Measurements from ENCODE around the gene IQCN.

Gene IQCN, protein sequence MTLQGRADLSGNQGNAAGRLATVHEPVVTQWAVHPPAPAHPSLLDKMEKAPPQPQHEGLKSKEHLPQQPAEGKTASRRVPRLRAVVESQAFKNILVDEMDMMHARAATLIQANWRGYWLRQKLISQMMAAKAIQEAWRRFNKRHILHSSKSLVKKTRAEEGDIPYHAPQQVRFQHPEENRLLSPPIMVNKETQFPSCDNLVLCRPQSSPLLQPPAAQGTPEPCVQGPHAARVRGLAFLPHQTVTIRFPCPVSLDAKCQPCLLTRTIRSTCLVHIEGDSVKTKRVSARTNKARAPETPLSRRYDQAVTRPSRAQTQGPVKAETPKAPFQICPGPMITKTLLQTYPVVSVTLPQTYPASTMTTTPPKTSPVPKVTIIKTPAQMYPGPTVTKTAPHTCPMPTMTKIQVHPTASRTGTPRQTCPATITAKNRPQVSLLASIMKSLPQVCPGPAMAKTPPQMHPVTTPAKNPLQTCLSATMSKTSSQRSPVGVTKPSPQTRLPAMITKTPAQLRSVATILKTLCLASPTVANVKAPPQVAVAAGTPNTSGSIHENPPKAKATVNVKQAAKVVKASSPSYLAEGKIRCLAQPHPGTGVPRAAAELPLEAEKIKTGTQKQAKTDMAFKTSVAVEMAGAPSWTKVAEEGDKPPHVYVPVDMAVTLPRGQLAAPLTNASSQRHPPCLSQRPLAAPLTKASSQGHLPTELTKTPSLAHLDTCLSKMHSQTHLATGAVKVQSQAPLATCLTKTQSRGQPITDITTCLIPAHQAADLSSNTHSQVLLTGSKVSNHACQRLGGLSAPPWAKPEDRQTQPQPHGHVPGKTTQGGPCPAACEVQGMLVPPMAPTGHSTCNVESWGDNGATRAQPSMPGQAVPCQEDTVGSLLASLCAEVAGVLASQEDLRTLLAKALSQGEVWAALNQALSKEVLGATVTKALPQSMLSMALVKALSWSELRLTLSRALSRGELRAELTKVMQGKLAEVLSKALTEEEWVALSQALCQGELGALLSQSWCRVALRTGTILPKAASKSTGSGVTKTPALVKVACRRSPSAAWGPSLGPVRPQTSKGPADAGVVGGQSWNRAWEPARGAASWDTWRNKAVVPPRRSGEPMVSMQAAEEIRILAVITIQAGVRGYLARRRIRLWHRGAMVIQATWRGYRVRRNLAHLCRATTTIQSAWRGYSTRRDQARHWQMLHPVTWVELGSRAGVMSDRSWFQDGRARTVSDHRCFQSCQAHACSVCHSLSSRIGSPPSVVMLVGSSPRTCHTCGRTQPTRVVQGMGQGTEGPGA (N-terminal part only)

DNA sequence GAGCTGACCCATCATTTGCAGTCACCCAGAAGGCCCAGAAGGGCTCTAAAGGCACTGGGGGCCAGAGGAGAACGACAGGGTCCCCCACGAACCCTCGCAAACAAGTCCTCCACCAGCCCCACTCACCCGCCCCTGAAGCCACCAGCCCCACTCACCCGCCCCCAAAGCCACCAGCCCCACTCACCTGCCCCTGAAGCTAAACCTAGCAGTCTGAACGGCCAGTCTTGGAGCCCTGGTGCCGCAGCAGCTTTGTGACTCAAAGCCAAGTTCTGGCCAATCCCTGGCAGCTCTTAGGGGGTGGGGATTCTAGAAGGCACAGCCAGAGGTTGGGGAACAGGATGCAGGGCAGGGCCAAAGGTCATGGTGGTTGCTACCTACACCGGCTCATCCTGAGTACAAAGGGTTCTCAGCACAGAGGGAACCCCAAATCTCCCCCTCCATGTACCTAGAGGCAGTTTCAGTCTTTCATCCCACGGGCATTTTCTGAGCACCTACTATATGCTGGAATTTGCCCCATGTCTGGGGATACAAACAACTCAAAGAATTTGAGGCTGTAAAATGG is at the start of gene IQCN:
Gene IQCN, minus strand, starts transcription at position 234 of the 562 bp plus-strand sequence. CDS start 4,974 bp downstream, outside the sequence.
- CTCF ChIA-PET = interaction anchor here (1.5 to 9.5 kb wide), 2 partner anchors 43 to 54 kb away, joined by 7 to 236 read pairs; partner anchors contain the start of gene LSM4
- Mint-ChIP-seq H3K27ac (no peak within 1 kb of the TSS), H3K4me3 (no peak within 1 kb of the TSS), H3K9me3 (no peaks in the 10 kb centered on the region), H3K4me1 (peaks cover 36% of the 10 kb centered on the region), H3K27me3 (peaks cover 1% of the 10 kb centered on the region), H3K36me3 (peaks cover 44% of the 10 kb centered on the region)
- DNase-seq = peak; percentile 53

DNA sequence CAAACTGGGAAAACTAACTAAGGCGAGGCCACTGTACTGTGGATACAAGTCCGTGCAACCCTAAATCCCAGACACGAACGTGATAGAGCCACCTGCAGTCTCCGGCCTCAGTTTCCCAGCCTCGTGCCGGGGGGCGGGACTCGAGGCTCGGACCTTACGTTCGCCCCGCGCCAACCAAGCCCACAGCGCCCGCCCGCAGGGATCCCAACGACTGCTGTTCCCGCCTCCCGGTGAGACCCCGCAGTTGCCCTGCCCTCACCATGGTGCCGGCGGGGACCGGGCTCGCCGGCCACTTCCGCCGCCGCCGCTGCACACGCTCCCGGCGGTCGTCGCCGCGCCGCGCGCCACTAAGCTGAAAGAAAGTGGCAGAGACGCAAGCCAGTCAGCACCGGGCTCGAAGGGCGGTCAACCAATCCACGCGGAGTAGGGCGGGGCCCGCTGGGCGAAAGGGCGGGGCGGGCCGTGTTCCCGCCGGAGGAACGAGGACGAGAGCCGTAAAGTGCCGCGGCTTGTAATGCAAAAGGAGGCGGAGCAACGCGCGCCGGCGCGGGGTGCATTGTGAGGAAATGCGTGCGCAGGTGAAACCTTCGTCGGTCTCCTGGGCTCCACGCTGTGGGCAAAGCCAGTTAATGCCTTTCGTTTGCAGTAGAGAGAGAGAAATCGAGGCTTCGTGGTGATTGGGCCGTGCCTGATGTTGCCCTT is 48.7 kb upstream of the IQCN start, which contains the start of gene LSM4:
Gene LSM4, minus strand, starts transcription at position 318 of the 702 bp plus-strand sequence. Its CDS starts 56 bp downstream, at position 262.
- CTCF ChIA-PET = interaction anchor here (0.8 to 11.4 kb wide), 8 partner anchors 16 to 282 kb away, joined by 3 to 236 read pairs (median 4); partner anchors contain the start of genes IQCN and JUND
- Mint-ChIP-seq H3K27ac (peak within 1 kb of the TSS; percentile 96), H3K4me3 (peak within 1 kb of the TSS; percentile 89), H3K36me3 (peaks cover 28% of the 10 kb centered on the region), H3K4me1 (peaks cover 54% of the 10 kb centered on the region), H3K27me3 (no peaks in the 10 kb centered on the region), H3K9me3 (no peaks in the 10 kb centered on the region)
- DNase-seq = peak; percentile 100

DNA sequence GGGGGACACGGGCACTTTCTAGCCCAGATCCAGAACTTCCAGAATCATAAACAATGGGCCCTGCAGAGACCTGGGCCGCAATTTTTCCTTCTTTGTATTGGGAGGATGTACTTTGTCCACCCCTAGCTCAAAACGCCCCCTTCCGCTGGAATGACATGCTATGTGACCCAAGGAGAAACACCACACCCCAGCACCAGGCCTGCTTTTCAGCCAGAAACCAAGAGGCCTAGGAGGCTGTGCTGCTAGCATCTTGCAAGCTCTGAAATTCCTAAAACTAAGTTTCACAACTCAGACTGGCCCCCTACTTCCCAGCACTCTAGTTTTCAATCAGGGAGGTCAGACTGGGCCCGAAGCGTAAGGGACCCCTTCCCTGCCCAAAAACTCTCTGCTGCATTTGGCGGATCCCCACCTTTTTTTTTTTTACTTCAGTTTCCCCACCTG is 48.1 kb upstream of the IQCN start:
- no peaks in the 10 kb centered on the region for H3K9me3 Mint-ChIP-seq
- peaks cover 29% of the 10 kb centered on the region for H3K36me3 Mint-ChIP-seq
- H3K27me3 Mint-ChIP-seq = no peaks in the 10 kb centered on the region
- peak overlapping the region; percentile 96 for H3K27ac Mint-ChIP-seq
- peak overlapping the region; percentile 89 for H3K4me3 Mint-ChIP-seq
- peaks cover 60% of the 10 kb centered on the region for H3K4me1 Mint-ChIP-seq
- peak; percentile 70 for DNase-seq
- CTCF ChIA-PET = interaction anchor here (0.8 to 11.4 kb wide), 9 partner anchors 10 to 282 kb away, joined by 3 to 236 read pairs (median 4); partner anchors contain the start of genes IQCN and JUND

DNA sequence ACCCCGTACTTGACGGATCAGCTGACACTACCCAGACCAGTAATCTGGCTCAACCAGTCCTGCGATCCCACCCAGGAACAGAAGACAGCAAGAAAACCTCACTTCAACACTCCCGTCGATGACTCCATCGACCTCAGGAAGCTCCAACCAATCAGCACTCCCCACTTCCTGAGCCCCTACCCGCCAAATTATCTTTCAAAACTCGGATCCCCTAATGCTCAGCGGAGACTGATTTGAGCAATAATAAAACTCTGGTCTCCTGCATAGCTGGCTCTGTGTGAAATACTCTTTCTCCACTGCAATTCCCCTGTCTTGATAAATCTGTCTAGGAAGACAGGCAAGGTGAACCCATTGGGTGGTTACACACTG is 47.5 kb upstream of the IQCN start:
- peak overlapping the region; percentile 96 for H3K27ac Mint-ChIP-seq
- no peaks in the 10 kb centered on the region for H3K9me3 Mint-ChIP-seq
- DNase-seq = peak; percentile 63
- CTCF ChIA-PET = interaction anchor here (0.8 to 11.4 kb wide), 9 partner anchors 9 to 89 kb away, joined by 3 to 236 read pairs (median 4); partner anchors contain the start of genes IQCN and JUND
- H3K4me3 Mint-ChIP-seq = peak overlapping the region; percentile 89
- H3K4me1 Mint-ChIP-seq = peaks cover 61% of the 10 kb centered on the region
- H3K36me3 Mint-ChIP-seq = peaks cover 29% of the 10 kb centered on the region
- no peaks in the 10 kb centered on the region for H3K27me3 Mint-ChIP-seq

DNA sequence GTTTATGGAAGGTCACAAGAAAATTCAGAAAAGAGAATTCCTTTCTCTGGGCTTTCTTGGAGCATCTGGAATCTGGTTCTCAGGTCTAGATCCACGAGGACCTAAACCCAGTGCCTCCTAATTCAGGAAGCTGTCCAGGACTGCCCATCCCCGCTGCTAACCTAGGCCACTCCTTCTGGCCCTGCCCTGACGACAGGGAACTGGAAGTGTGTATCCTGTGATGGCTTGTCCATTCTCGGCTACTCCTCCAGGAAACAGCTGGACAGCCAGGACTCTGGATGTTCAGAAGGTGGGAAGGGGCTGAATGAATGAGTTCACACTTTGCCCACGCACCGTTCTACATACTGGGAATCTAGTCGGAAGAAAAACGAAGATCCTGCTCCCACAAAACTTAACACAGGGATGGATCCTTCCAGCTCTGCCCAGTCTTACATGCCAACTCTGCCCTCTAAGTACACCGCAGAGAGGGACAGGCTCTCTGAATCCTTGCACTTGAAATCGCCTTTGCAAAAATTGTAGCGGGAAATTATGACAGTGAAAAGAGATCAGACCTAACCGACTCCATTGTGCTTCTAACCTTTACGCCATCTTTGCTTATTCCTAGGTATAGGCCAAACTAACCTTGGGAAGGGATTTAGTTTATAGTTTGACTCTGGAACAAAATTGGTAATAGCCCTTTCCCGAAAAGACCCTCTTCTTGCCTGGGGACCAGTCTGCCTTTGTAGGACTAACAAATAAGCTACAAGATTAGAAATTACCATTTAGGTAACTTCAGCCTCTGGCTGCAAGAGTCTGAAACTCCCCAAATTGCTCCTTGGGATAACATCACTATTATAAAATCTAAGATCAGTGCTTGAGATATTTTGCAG is 46.8 kb upstream of the IQCN start:
- Mint-ChIP-seq H3K36me3 (peaks cover 29% of the 10 kb centered on the region), H3K27ac (peak overlapping the region; percentile 96), H3K9me3 (no peaks in the 10 kb centered on the region), H3K4me3 (peak overlapping the region; percentile 89), H3K27me3 (no peaks in the 10 kb centered on the region), H3K4me1 (peaks cover 64% of the 10 kb centered on the region)
- CTCF ChIA-PET = interaction anchor here (0.9 to 11.4 kb wide), 7 partner anchors 9 to 43 kb away, joined by 3 to 236 read pairs (median 5); partner anchors contain the start of genes IQCN and JUND
- DNase-seq = no peak

DNA sequence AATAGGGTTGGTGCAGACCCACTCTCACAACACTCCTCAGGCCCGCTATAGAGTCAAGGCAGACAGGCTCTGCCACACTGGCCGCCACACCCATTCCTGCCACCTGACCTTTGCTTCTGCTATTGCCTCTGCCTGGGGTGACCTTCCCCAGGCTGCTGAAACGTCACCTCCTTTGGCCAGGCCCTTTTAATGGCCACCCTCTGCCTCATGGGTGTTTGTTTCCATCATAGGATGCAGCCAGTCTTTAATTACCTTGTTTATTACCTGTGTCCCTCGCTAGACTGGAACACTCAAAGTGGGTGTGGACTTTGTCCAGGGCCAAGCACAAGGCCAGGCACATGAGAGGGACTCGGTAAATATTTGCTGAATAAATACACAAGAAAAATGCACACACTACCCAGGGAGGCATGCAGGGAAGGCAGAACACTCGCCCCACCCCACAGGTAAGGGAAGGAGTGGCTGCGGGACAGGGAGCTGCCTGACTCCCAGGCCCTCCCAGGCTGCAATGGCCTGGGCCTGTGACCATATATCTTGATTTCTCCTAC is 45.4 kb upstream of the IQCN start:
- peak overlapping the region; percentile 62 for H3K4me3 Mint-ChIP-seq
- CTCF ChIA-PET = interaction anchor here (0.8 to 11.4 kb wide), 3 partner anchors 9 to 42 kb away, joined by 3 to 236 read pairs (median 5); partner anchors contain the start of genes IQCN and JUND
- no peaks in the 10 kb centered on the region for H3K27me3 Mint-ChIP-seq
- H3K9me3 Mint-ChIP-seq = no peaks in the 10 kb centered on the region
- peaks cover 71% of the 10 kb centered on the region for H3K4me1 Mint-ChIP-seq
- H3K36me3 Mint-ChIP-seq = peaks cover 34% of the 10 kb centered on the region
- H3K27ac Mint-ChIP-seq = peak overlapping the region; percentile 97
- DNase-seq = no peak

DNA sequence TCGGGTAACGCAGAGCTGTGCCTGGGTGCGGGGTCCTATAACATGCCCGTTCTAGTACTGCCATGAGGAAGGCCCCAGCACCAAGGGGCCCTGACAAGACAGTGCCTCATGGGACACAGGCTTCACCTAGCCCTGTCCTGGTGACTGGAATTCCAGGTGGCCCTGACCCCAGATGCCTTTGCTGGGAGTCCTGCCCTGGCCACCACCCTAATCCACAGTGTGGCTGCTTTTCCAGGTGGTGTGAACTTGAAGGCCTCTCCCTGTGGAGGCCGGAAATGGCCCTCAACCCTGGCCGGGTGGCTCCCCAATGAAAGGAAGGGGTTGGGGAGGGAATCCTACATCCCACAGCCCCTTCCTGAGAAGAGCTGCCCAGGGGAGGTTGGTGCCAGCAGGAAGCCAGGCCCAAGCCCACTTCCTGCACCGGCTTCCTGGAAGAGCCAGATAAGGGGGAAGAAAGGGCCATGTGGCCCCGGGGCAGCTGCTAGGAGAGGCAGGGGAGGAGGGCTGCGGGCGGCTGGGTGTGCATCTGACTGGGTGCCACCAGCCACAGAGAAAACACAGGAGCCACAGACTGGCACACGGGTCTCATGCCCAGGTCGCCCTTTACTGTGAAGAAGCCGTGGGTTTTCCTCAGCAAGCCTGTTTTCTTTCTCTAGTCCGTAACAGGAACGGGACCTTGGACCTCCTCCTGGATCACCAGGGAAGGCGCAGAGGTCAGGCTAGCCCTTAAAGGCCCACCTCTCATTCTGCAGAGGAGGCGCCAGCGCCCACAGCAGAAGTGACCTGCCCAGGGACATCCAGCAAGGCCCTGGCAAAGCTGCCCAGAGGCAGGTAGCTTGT is 43.9 kb upstream of the IQCN start:
- Mint-ChIP-seq H3K27me3 (no peaks in the 10 kb centered on the region), H3K36me3 (peaks cover 42% of the 10 kb centered on the region), H3K9me3 (no peaks in the 10 kb centered on the region), H3K27ac (peak overlapping the region; percentile 97), H3K4me3 (peak overlapping the region; percentile 66), H3K4me1 (peaks cover 64% of the 10 kb centered on the region)
- CTCF ChIA-PET = interaction anchor here (1.2 to 11.4 kb wide), 4 partner anchors 10 to 101 kb away, joined by 3 to 236 read pairs (median 4); partner anchors contain the start of genes IQCN, JUND and SSBP4
- peak; percentile 72 for DNase-seq

DNA sequence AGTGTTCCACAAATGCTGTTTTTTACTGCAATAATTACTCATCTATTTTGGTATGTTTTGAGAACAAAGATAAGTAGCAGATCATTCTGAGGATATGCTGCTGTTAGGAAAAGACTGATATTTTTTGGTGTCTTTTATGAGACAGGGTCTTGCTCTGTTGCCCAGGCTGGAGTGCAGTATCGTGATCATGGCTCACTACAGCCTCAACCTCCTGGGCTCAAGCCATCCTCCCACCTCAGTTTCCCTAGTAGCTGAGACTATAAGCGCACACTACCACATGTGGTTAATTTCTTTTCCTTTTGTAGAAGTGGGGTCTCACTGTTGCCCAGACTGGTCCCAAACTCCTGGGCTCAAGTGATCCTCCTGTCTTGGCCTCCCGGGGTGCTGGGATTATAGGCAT is 39.1 kb upstream of the IQCN start:
- H3K4me3 Mint-ChIP-seq = no peak overlapping the region
- H3K27ac Mint-ChIP-seq = no peak overlapping the region
- DNase-seq = no peak
- no peaks in the 10 kb centered on the region for H3K27me3 Mint-ChIP-seq
- no peaks in the 10 kb centered on the region for H3K9me3 Mint-ChIP-seq
- CTCF ChIA-PET = interaction anchor here (11.4 kb wide), 1 partner anchor 35 kb away, joined by 236 read pairs; the partner anchor contains the start of genes IQCN and JUND
- H3K4me1 Mint-ChIP-seq = peaks cover 40% of the 10 kb centered on the region
- peaks cover 34% of the 10 kb centered on the region for H3K36me3 Mint-ChIP-seq

DNA sequence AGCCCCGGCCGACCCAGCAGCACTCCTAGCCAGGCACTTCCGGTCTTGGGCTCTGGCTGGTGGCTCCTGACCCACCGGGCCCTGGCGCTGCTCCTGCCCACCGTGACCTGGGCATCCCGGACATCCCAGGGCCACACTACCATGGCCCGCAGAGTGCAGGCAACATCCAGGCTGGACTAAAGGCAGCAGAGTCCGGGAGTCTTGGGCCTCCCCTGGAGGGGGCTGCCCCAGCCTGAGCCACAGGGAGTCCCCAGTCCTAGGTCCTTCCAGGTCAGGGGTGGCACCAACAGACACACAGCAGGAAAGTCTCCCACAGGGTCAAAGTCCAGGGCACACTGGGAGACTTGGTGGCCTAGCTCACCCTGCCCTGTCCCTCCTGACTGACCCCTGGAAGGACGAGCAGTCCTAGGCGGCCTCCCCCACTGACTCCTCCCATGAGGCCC is 37.9 kb upstream of the IQCN start:
- Mint-ChIP-seq H3K27me3 (no peaks in the 10 kb centered on the region), H3K36me3 (peaks cover 39% of the 10 kb centered on the region), H3K4me1 (peaks cover 38% of the 10 kb centered on the region), H3K27ac (no peak overlapping the region), H3K4me3 (no peak overlapping the region), H3K9me3 (no peaks in the 10 kb centered on the region)
- CTCF ChIA-PET = interaction anchor here (1.0 to 11.4 kb wide), 2 partner anchors 10 to 34 kb away, joined by 3 to 236 read pairs; partner anchors contain the start of genes IQCN and JUND
- no peak for DNase-seq

DNA sequence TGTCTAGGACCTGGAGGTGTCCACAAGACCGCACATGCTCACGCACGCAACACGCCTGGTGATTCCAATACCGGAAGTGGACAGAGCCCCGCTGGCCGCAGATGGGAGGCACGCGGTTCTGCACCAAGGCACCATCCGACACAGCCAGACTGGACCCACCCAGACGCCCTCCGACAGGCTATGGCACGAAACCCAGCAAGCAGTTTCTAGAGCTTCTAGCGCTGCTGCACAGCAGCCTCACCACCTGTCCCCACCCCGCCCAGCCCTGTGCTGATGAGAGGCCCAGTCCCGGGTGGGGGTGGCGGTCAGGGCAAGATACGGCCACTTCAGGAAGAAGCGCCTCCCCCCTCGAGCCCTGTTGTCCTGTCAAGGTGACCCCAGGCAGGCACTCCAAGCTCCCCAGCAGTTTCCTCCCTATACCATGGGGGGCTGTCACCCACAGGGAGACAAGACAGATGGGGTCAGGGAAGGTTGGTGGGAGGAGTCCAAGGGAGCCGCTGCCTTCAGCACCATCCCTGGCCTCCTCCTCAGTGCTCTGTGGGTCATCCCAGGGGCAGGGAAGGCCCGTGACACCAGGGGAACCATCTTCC is 37.3 kb upstream of the IQCN start:
- peaks cover 44% of the 10 kb centered on the region for H3K36me3 Mint-ChIP-seq
- no peaks in the 10 kb centered on the region for H3K9me3 Mint-ChIP-seq
- no peak overlapping the region for H3K27ac Mint-ChIP-seq
- DNase-seq = no peak
- CTCF ChIA-PET = interaction anchor here (1.4 kb wide), 1 partner anchor 32 kb away, joined by 7 read pairs; no protein-coding TSS in a partner anchor
- no peak overlapping the region for H3K4me3 Mint-ChIP-seq
- H3K27me3 Mint-ChIP-seq = no peaks in the 10 kb centered on the region
- peaks cover 41% of the 10 kb centered on the region for H3K4me1 Mint-ChIP-seq
